DMS 273 (cell line): ENCODE data around the gene SARNP.

Source experiments
- DNase-seq: peaks from one replicate; lab custom pipeline; 2025; ENCODE audit not compliant: unreplicated experiment; lab: John Stamatoyannopoulos, UW

SARNP gene

DNA sequence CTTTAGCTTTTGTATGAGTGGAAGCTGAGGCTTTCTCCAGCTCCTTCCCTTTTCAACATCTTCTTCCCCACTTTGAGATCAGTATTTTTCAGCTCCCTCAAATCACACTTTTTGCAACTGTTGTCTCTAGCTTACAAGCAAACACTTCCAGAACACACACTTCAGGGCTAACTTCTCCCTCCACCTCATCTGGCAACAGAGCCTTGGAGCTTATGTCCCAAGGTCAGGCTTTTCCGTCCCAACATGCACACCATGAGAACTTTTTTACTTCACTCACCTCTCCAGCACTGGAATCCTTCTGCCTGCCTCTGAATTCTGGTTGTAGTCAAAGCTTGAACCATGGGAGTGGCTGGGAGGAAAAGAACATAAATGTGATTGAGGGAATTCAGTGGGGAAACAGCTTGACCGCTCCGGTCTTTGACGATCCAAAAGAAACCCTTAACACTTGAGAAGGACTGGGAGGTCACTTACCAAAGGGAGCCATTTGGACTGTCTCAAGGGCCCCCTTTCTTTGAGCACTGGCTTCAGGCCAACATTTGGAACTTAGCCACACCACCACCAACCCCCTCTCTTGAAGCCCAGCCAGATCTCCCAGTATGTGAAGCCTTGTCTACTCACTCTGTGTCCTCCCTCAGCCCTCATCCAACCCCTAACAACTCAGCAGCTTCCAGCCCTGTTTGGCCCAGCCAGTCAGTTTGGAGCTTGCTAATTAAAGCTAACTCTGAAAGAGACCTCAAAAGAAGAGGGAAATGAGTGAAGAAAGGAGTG is 105.6 kb downstream of the SARNP start:
- peak; percentile 46 for DNase-seq

DNA sequence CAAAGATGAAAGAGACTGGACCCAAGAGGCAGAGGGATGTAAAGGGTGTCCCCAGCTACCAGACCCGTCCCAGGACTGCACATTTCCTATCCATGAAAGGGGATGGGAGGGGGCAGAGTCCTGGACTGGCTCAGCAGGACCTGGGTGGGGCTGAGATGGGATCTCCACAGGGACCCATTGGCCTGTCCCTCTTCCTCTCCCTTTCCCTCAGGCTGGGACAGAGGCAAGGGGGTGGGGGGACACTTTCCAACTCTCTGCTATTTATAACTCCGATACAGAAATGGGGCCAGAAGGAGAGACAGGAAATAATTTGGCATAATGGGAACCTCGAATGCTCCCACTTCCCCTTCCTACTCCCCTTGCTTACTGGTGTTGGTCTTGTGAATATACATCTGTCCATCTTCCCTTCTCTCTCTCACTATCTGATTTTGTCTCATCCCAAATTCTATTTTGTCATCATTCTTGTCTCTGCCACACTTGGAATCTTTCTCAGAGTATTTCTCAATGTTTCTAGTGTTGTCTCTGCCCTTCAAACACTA is 108.8 kb downstream of the SARNP start:
- DNase-seq, result peak; percentile 41

DNA sequence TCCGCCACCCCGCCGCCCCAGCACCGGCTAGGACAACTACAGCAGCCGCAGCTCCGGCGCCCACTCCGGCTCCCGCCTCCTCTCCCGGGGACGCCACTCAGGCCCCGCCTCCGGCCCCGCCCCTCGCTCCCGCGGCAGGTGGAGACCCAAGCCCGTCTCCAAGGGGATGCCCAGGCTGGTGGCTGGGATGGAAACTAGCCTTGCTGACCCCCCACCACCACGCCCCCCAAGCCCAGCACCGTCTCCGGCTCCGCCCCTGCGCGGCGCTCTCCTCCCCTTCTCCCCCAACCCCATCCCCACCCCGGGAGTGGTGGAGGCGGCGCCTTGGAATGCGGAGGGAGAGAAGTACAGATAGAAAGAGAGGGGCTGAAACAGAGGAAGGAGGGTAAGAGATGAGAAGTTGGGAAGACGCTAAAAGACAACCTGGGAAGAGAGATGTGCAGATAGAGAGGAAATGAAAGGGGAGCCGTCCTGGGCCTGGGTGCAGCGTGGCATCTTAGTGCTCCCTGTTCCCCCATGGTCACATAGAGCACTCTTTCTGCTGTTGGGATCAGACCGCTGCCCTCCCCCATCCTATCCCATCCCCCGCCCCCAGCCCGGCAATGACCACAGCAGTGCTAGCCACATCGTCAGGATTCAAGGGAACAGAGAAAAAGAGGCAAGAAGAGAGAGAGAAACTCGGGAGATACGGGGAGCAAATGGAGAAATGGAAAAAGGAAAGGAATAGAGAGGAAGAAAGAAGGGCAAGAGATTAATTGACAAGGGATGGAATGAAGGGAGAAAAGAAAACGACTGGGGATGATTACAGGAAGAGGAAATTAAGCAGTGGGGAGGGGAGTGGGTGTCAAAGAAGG is 109.5 kb downstream of the SARNP start, which contains the start of gene ITGA7:
TSS of gene ITGA7 (minus strand) at position 64 of the 854 bp plus-strand sequence. CDS start 222 bp downstream, outside the sequence.
- peak; percentile 86 for DNase-seq
